Ishikawa (cell line): ENCODE results near the gene ADD3.

Experiments used
- EP300 ChIP-seq: IDR thresholded peaks from 2 replicates; pipeline ENCODE4 v1.6.1; 2012; ENCODE audit warnings: borderline replicate concordance
- FOXM1 ChIP-seq: IDR thresholded peaks from 2 replicates; pipeline ENCODE4 v1.6.1; 2012; ENCODE audit warnings: low read depth, borderline replicate concordance

GRCh38 chr10:110010486-110011378 is 2.9 kb downstream of the ADD3 start:
- TF ChIP-seq FOXM1 (no peak), EP300 (no peak)
